ENCODE data around the gene HLX. TPM values are rescaled to one million over a fixed set of nuclear protein-coding genes. Genes with fewer than 3 reads are reported as not detected.

Gene HLX
- total and polyA plus RNA-seq, 7 experiments from 2014 or later = 0.27 to 11.0 (median 2.1) TPM; not detected in 3

DNA sequence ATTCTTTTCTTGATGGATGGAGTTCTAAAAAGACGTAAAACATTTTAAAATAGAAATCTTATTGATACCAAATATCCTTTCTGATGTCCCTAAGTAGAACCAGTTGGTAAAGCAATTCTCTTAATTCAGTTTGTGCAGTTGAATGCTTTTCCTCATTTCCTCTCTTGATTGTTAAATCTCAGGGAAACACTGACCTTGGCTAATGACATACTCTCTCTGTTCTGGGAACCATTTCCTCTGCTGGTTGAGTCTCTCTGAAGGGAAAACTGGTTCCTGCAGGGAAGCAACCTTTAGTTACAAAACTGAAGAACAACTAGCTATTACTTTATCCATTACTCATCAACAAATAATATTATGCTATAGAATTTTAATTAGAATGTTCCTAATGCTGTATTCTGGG is 36.7 kb downstream of the HLX start:
- Histone ChIP-seq H3K4me1 (ENCODE audit: control insufficient read depth in 2 of 2, insufficient read depth in 2 of 2, low read length in 2 of 2) (no peaks in the 10 kb centered on the region), H3K36me3 (ENCODE audit: control insufficient read depth in 2 of 3, insufficient read depth in 3 of 3, low read length in 3 of 3) (no peaks in the 10 kb centered on the region), H3K4me3 (ENCODE audit: low read length) (no peak overlapping the region), H3K9me3 (ENCODE audit: control insufficient read depth in 2 of 3, low read length in 3 of 3) (no peaks in the 10 kb centered on the region), H3K27ac (ENCODE audit: low read depth, low read length) (no peak overlapping the region), H3K27me3 (ENCODE audit: control insufficient read depth in 2 of 2, insufficient read depth in 2 of 2, low read length in 2 of 2) (no peaks in the 10 kb centered on the region)
- DNase-seq (no peak), ATAC-seq (no peak)
- H3K36me3 Mint-ChIP-seq = no peaks in the 10 kb centered on the region
- H3K4me3 Mint-ChIP-seq = no peak overlapping the region
- ChIA-PET POLR2A (no interaction called here), CTCF (no interaction called here)
- intact Hi-C loops (cut with micrococcal nuclease) = no loop called here
- no peaks in the 10 kb centered on the region for H3K9me3 Mint-ChIP-seq
- peaks cover 0 to 2% (median 0%) of the 10 kb centered on the region in 7 donors for H3K4me1 Mint-ChIP-seq
- peaks cover 11 to 47% (median 23%) of the 10 kb centered on the region in 5 donors for H3K27me3 Mint-ChIP-seq
- no peak overlapping the region for H3K27ac Mint-ChIP-seq

DNA sequence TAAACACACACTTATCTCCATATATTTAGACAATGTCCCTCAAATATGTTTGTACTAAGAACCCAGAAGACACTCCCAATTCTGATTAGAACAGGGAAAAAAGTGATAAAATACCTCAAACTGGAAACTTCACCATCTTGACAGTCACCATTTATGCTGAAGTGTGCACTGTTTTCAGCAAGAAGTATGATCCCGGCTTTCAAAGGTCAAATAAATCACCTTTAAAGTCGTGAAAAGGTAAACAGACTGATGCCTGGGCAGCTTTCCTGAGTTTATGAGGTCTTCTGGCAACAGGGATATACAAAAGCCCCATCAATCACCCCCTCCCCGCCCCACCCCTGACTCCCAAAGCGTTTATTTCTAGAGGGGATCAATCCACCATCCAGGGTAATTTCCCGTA is 37.9 kb downstream of the HLX start:
- Mint-ChIP-seq H3K36me3 (no peaks in the 10 kb centered on the region), H3K27me3 (peaks cover 11 to 43% (median 24%) of the 10 kb centered on the region in 5 donors), H3K4me1 (peaks cover 0 to 2% (median 0%) of the 10 kb centered on the region in 7 donors), H3K27ac (no peak overlapping the region), H3K9me3 (peaks cover 0 to 2% (median 0%) of the 10 kb centered on the region in 11 donors), H3K4me3 (no peak overlapping the region)
- no peak for DNase-seq
- Histone ChIP-seq H3K27ac (ENCODE audit: low read depth, low read length) (no peak overlapping the region), H3K27me3 (ENCODE audit: control insufficient read depth in 2 of 2, insufficient read depth in 2 of 2, low read length in 2 of 2) (no peaks in the 10 kb centered on the region), H3K9me3 (ENCODE audit: control insufficient read depth in 2 of 3, low read length in 3 of 3) (no peaks in the 10 kb centered on the region), H3K36me3 (ENCODE audit: control insufficient read depth in 2 of 3, insufficient read depth in 3 of 3, low read length in 3 of 3) (no peaks in the 10 kb centered on the region), H3K4me1 (ENCODE audit: control insufficient read depth in 2 of 2, insufficient read depth in 2 of 2, low read length in 2 of 2) (no peaks in the 10 kb centered on the region), H3K4me3 (ENCODE audit: low read length) (no peak overlapping the region)
- ChIA-PET CTCF (no interaction called here), POLR2A (no interaction called here)
- ATAC-seq = no peak
- intact Hi-C loops (cut with micrococcal nuclease) = no loop called here

DNA sequence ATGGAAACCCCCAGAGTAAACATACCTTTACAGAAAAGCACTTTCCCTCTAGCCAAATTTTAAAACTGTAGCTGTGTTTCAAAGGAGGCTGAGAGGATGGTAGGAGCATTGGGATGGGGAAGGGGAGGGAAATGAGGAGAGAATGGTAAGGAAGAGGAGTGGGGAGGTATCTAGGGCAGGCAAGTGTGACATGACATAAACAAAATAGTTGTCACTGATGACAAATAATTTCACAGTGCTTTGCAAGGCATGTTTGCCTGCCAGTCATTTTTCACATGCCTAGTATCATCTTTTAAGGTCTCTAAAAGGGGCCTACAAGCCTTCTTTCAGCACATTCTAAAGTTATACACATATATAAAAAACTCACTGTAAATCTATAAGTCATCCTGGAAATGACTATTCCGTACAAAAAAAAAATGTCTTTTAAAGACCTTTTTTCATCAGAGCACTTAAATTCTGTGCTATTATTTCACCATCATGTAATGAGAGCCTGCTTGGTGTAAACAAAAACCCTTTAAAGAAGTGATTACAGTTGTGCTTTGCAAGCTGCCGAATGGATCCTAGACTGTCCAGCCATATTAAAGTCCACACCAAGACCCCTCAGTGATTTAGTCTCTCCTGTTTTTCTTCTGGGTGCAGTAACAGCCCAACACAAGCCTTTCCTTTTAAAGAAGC is 38.4 kb downstream of the HLX start:
- peaks cover 0 to 2% (median 0%) of the 10 kb centered on the region in 11 donors for H3K9me3 Mint-ChIP-seq
- Histone ChIP-seq H3K36me3 (ENCODE audit: control insufficient read depth in 2 of 3, insufficient read depth in 3 of 3, low read length in 3 of 3) (no peaks in the 10 kb centered on the region), H3K4me1 (ENCODE audit: control insufficient read depth in 2 of 2, insufficient read depth in 2 of 2, low read length in 2 of 2) (no peaks in the 10 kb centered on the region), H3K9me3 (ENCODE audit: control insufficient read depth in 2 of 3, low read length in 3 of 3) (no peaks in the 10 kb centered on the region), H3K27me3 (ENCODE audit: control insufficient read depth in 2 of 2, insufficient read depth in 2 of 2, low read length in 2 of 2) (no peaks in the 10 kb centered on the region), H3K4me3 (ENCODE audit: low read length) (no peak overlapping the region), H3K27ac (ENCODE audit: low read depth, low read length) (no peak overlapping the region)
- DNase-seq (no peak), ATAC-seq (no peak)
- intact Hi-C loops (cut with micrococcal nuclease) = no loop called here
- no peak overlapping the region for H3K4me3 Mint-ChIP-seq
- peaks cover 0 to 2% (median 0%) of the 10 kb centered on the region in 7 donors for H3K4me1 Mint-ChIP-seq
- H3K36me3 Mint-ChIP-seq = no peaks in the 10 kb centered on the region
- ChIA-PET CTCF (no interaction called here), POLR2A (no interaction called here)
- H3K27ac Mint-ChIP-seq = no peak overlapping the region
- peaks cover 11 to 37% (median 27%) of the 10 kb centered on the region in 5 donors for H3K27me3 Mint-ChIP-seq

DNA sequence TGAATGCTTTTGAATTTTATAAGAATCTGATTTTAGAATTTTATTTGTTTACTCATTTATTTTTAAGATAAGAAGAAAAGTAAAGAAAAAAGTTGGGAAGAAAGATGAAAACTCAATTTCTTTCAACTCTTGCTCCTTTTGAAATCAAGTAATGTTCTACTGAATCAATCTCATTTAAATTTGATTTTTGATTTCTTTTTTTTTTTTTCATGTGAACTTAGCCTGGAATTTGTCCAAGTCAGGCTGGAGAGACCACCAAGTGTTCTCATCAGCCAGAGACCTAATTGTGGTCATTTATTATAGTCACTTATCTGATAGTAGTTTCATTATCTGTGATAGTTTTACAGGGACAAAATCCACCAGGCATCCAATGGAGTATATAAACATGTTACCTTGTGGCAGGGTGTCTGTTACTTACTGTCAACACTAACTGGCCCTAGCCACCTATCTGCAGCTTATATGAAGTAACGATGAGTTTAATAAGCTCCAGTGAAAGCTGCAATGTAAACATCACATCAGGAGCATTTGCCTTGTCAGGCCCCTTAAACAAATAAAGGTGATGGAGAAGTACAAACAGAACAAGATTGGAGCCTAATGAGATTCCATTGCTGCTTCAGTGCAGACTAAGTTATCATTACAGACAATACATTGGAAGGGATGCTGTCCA is 39.2 kb downstream of the HLX start:
- Histone ChIP-seq H3K4me1 (ENCODE audit: control insufficient read depth in 2 of 2, insufficient read depth in 2 of 2, low read length in 2 of 2) (no peaks in the 10 kb centered on the region), H3K9me3 (ENCODE audit: control insufficient read depth in 2 of 3, low read length in 3 of 3) (no peaks in the 10 kb centered on the region), H3K4me3 (ENCODE audit: low read length) (no peak overlapping the region), H3K27ac (ENCODE audit: low read depth, low read length) (no peak overlapping the region), H3K27me3 (ENCODE audit: control insufficient read depth in 2 of 2, insufficient read depth in 2 of 2, low read length in 2 of 2) (no peaks in the 10 kb centered on the region), H3K36me3 (ENCODE audit: control insufficient read depth in 2 of 3, insufficient read depth in 3 of 3, low read length in 3 of 3) (no peaks in the 10 kb centered on the region)
- H3K27ac Mint-ChIP-seq = no peak overlapping the region
- ATAC-seq (no peak), DNase-seq (no peak)
- intact Hi-C loops (cut with micrococcal nuclease) = no loop called here
- H3K27me3 Mint-ChIP-seq = peaks cover 11 to 37% (median 28%) of the 10 kb centered on the region in 5 donors
- no peaks in the 10 kb centered on the region for H3K36me3 Mint-ChIP-seq
- peaks cover 0 to 2% (median 0%) of the 10 kb centered on the region in 11 donors for H3K9me3 Mint-ChIP-seq
- ChIA-PET POLR2A (no interaction called here), CTCF (no interaction called here)
- peaks cover 0 to 2% (median 0%) of the 10 kb centered on the region in 7 donors for H3K4me1 Mint-ChIP-seq
- H3K4me3 Mint-ChIP-seq = no peak overlapping the region

DNA sequence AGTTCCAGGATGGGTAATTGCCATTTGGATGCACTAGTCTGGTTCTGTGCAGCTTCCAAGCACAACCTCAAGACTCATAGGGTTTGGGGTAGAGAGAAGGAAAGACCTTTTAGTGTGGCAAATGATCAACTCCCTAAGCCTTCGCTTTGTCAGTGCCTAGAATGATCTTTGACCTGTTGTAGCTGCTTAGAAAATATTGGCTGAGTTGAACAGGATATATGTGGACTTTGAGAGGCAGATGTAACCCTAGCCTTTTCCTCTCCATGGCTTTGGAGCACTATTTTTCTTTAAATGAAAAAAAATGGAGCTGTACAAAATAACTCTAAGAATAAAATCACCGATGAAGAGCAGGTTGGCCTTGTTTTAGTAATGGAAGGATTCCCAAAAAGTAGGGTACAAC is 41.7 kb downstream of the HLX start:
- ATAC-seq = no peak
- Histone ChIP-seq H3K27ac (ENCODE audit: low read depth, low read length) (no peak overlapping the region), H3K4me1 (ENCODE audit: control insufficient read depth in 2 of 2, insufficient read depth in 2 of 2, low read length in 2 of 2) (no peaks in the 10 kb centered on the region), H3K27me3 (ENCODE audit: control insufficient read depth in 2 of 2, insufficient read depth in 2 of 2, low read length in 2 of 2) (peaks cover 0 to 4% of the 10 kb centered on the region in 2 donors), H3K36me3 (ENCODE audit: control insufficient read depth in 2 of 3, insufficient read depth in 3 of 3, low read length in 3 of 3) (no peaks in the 10 kb centered on the region), H3K4me3 (ENCODE audit: low read length) (no peak overlapping the region), H3K9me3 (ENCODE audit: control insufficient read depth in 2 of 3, low read length in 3 of 3) (no peaks in the 10 kb centered on the region)
- no peaks in the 10 kb centered on the region for H3K4me1 Mint-ChIP-seq
- peaks cover 5 to 18% (median 14%) of the 10 kb centered on the region in 5 donors for H3K27me3 Mint-ChIP-seq
- H3K4me3 Mint-ChIP-seq = no peak overlapping the region
- H3K36me3 Mint-ChIP-seq = no peaks in the 10 kb centered on the region
- H3K9me3 Mint-ChIP-seq = peaks cover 0 to 5% (median 0%) of the 10 kb centered on the region in 11 donors
- DNase-seq = no peak
- ChIA-PET CTCF (no interaction called here), POLR2A (no interaction called here)
- intact Hi-C loops (cut with micrococcal nuclease) = no loop called here
- H3K27ac Mint-ChIP-seq = no peak overlapping the region

DNA sequence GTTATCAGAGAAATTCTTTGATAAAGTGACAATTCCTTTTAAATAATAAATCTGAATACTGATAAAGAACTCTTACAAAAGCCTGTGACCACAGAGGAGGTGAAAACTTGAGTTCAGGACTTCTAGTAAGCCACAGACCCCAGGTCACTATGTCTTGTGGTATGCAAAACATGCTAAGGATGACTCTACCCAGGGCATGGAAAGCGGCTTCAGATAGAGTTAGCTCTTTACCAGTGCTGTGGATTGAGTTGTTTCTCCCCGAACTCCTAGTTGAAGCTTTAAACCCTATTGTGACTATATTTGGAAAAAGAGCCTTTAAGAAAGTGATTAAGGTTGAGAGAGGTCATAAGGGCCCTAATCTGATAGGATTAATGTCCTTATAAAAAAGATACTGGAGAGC is 42.3 kb downstream of the HLX start:
- H3K4me3 Mint-ChIP-seq = no peak overlapping the region
- H3K27ac Mint-ChIP-seq = no peak overlapping the region
- H3K27ac ChIP-seq (ENCODE audit: low read depth, low read length) = no peak overlapping the region
- H3K27me3 ChIP-seq (ENCODE audit: control insufficient read depth in 2 of 2, insufficient read depth in 2 of 2, low read length in 2 of 2) = peaks cover 0 to 4% of the 10 kb centered on the region in 2 donors
- ChIA-PET POLR2A (no interaction called here), CTCF (no interaction called here)
- no peak overlapping the region for H3K4me3 ChIP-seq (ENCODE audit: low read length)
- peaks cover 5 to 21% (median 14%) of the 10 kb centered on the region in 5 donors for H3K27me3 Mint-ChIP-seq
- no peak for ATAC-seq
- intact Hi-C loops (cut with micrococcal nuclease) = no loop called here
- H3K4me1 ChIP-seq (ENCODE audit: control insufficient read depth in 2 of 2, insufficient read depth in 2 of 2, low read length in 2 of 2) = no peaks in the 10 kb centered on the region
- no peaks in the 10 kb centered on the region for H3K9me3 ChIP-seq (ENCODE audit: control insufficient read depth in 2 of 3, low read length in 3 of 3)
- H3K9me3 Mint-ChIP-seq = peaks cover 0 to 5% (median 0%) of the 10 kb centered on the region in 11 donors
- H3K4me1 Mint-ChIP-seq = no peaks in the 10 kb centered on the region
- DNase-seq = no peak
- no peaks in the 10 kb centered on the region for H3K36me3 ChIP-seq (ENCODE audit: control insufficient read depth in 2 of 3, insufficient read depth in 3 of 3, low read length in 3 of 3)
- H3K36me3 Mint-ChIP-seq = no peaks in the 10 kb centered on the region

Data from naive thymus-derived CD4-positive, alpha-beta T cell (primary cell).